ENCODE results near the gene PUS1.

DNA sequence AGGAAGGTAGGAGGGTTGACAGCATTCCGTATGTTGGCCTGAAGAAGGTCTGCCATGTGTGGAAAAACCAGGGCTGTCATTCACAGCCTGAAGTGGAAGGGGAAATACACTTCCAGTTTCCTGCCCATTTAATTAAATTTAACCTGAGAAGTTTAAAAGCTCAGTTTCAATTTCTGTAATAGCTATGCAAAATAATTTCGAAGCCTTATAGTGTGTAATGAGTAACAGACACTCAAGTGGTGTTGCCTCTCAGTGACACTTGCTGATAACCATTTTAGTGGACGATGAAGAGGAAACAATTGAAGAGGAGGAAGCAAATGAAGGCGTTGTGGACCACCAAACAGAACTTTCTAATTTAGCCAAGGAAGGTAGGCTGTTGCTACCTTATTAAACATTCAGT is 65.5 kb downstream of the PUS1 start:
- TF ChIP-seq POLR2A (IDR thresholded peaks at IDR 0.05; ENCODE audit: borderline replicate concordance, extremely low read depth, insufficient read depth, insufficient read length) (no peak), SIN3A (IDR thresholded peaks at IDR 0.05; ENCODE audit: low read depth) (no peak), CTCF (IDR thresholded peaks at IDR 0.05 in 2 of 3, conservative IDR thresholded peaks at IDR 0.05 in 1 of 3; ENCODE audit: borderline replicate concordance in 1 of 3, insufficient read depth in 1 of 3, low read depth in 2 of 3, low read length in 2 of 3) (no peak), EZH2phosphoT487 (IDR thresholded peaks at IDR 0.05; ENCODE audit: borderline replicate concordance) (no peak), EGR1 (IDR thresholded peaks at IDR 0.05; ENCODE audit: low read depth) (no peak), EZH2 (IDR thresholded peaks at IDR 0.05) (no peak), RAD21 (IDR thresholded peaks at IDR 0.05; ENCODE audit: low read depth) (no peak), CEBPB (IDR thresholded peaks at IDR 0.05; ENCODE audit: low read depth) (no peak), YY1 (IDR thresholded peaks at IDR 0.05; ENCODE audit: extremely low read depth, insufficient replicate concordance, low read depth, low read length) (no peak)
- TF ChIP-seq, protein P1, sequence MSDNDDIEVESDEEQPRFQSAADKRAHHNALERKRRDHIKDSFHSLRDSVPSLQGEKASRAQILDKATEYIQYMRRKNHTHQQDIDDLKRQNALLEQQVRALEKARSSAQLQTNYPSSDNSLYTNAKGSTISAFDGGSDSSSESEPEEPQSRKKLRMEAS (IDR thresholded peaks at IDR 0.05), result no peak
- TF ChIP-seq, protein P2, sequence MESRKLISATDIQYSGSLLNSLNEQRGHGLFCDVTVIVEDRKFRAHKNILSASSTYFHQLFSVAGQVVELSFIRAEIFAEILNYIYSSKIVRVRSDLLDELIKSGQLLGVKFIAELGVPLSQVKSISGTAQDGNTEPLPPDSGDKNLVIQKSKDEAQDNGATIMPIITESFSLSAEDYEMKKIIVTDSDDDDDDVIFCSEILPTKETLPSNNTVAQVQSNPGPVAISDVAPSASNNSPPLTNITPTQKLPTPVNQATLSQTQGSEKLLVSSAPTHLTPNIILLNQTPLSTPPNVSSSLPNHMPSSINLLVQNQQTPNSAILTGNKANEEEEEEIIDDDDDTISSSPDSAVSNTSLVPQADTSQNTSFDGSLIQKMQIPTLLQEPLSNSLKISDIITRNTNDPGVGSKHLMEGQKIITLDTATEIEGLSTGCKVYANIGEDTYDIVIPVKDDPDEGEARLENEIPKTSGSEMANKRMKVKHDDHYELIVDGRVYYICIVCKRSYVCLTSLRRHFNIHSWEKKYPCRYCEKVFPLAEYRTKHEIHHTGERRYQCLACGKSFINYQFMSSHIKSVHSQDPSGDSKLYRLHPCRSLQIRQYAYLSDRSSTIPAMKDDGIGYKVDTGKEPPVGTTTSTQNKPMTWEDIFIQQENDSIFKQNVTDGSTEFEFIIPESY (IDR thresholded peaks at IDR 0.05; ENCODE audit: extremely low read depth, insufficient replicate concordance, low read length), result no peak
- TF ChIP-seq, protein P3, sequence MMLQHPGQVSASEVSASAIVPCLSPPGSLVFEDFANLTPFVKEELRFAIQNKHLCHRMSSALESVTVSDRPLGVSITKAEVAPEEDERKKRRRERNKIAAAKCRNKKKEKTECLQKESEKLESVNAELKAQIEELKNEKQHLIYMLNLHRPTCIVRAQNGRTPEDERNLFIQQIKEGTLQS (IDR thresholded peaks at IDR 0.05), result no peak
- TF ChIP-seq, protein P4, sequence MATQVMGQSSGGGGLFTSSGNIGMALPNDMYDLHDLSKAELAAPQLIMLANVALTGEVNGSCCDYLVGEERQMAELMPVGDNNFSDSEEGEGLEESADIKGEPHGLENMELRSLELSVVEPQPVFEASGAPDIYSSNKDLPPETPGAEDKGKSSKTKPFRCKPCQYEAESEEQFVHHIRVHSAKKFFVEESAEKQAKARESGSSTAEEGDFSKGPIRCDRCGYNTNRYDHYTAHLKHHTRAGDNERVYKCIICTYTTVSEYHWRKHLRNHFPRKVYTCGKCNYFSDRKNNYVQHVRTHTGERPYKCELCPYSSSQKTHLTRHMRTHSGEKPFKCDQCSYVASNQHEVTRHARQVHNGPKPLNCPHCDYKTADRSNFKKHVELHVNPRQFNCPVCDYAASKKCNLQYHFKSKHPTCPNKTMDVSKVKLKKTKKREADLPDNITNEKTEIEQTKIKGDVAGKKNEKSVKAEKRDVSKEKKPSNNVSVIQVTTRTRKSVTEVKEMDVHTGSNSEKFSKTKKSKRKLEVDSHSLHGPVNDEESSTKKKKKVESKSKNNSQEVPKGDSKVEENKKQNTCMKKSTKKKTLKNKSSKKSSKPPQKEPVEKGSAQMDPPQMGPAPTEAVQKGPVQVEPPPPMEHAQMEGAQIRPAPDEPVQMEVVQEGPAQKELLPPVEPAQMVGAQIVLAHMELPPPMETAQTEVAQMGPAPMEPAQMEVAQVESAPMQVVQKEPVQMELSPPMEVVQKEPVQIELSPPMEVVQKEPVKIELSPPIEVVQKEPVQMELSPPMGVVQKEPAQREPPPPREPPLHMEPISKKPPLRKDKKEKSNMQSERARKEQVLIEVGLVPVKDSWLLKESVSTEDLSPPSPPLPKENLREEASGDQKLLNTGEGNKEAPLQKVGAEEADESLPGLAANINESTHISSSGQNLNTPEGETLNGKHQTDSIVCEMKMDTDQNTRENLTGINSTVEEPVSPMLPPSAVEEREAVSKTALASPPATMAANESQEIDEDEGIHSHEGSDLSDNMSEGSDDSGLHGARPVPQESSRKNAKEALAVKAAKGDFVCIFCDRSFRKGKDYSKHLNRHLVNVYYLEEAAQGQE (IDR thresholded peaks at IDR 0.05; ENCODE audit: low read depth), result no peak

All from HCT116 (cell line).